Measurements from ENCODE around the gene ESYT2. TPM values are rescaled to one million over a fixed set of nuclear protein-coding genes. Genes with fewer than 3 reads are reported as not detected.
A peak's percentile ranks its signal among the peaks of the same experiment; 100 is the strongest.

Gene ESYT2
- total and polyA plus RNA-seq, 9 of the 15 experiments (the other 6 are each of a cell fraction or from before 2014, with no cell fraction given), result 5.8 to 86.9 (median 64.7) TPM

- peak; percentile 62; the same call in 1 of the 2 replicates for TF ChIP-seq REST (IDR thresholded peaks at IDR 0.05; ENCODE audit: borderline replicate concordance)
- TF ChIP-seq REST (CRISPR knock-in tag; IDR thresholded peaks at IDR 0.05; ENCODE audit: low read depth), result no peak
- TF ChIP-seq JUN (IDR thresholded peaks at IDR 0.05; ENCODE audit: borderline replicate concordance, low read depth, low read length), result no peak
- TF ChIP-seq JUN (CRISPR knock-in tag; IDR thresholded peaks at IDR 0.05; ENCODE audit: borderline replicate concordance), result no peak
- no peak for TF ChIP-seq SAFB (IDR thresholded peaks at IDR 0.05; ENCODE audit: borderline replicate concordance, low read depth, low read length)
- TF ChIP-seq ID3 (CRISPR knock-in tag; IDR thresholded peaks at IDR 0.05), result no peak
- TF ChIP-seq ID3 (tag; IDR thresholded peaks at IDR 0.05), result peak; percentile 81
- peak; percentile 98 for TF ChIP-seq DPF2 (IDR thresholded peaks at IDR 0.05)
- TF ChIP-seq MBD2 (IDR thresholded peaks at IDR 0.05; ENCODE audit: borderline replicate concordance, low read depth), result peak; percentile 61; the same call in 1 of the 2 replicates
- no peak for TF ChIP-seq RFX5 (IDR thresholded peaks at IDR 0.05; ENCODE audit: low read depth, low read length)
- peak; percentile 94 for TF ChIP-seq CC2D1A (IDR thresholded peaks at IDR 0.05)
- no peak for TF ChIP-seq RBM15 (IDR thresholded peaks at IDR 0.05; ENCODE audit: insufficient read depth, low read length)
- TF ChIP-seq TEAD2 (tag; IDR thresholded peaks at IDR 0.05), result no peak
- no peak for TF ChIP-seq ZNF197 (CRISPR knock-in tag; IDR thresholded peaks at IDR 0.05; ENCODE audit: low read depth)
- TF ChIP-seq ZNF175 (CRISPR knock-in tag; IDR thresholded peaks at IDR 0.05; ENCODE audit: low read depth), result 0 out of 2 replicates have a peak, but pooled peaks have one; percentile 26
- TF ChIP-seq, protein P1, sequence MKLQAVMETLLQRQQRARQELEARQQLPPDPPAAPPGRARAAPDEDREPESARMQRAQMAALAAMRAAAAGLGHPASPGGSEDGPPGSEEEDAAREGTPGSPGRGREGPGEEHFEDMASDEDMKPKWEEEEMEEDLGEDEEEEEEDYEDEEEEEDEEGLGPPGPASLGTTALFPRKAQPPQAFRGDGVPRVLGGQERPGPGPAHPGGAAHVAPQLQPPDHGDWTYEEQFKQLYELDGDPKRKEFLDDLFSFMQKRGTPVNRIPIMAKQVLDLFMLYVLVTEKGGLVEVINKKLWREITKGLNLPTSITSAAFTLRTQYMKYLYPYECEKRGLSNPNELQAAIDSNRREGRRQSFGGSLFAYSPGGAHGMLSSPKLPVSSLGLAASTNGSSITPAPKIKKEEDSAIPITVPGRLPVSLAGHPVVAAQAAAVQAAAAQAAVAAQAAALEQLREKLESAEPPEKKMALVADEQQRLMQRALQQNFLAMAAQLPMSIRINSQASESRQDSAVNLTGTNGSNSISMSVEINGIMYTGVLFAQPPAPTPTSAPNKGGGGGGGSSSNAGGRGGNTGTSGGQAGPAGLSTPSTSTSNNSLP (IDR thresholded peaks at IDR 0.05; ENCODE audit: borderline replicate concordance, low read depth, low read length), result peak; percentile 73; the same call in 1 of the 2 replicates
- peak; percentile 51; the same call in 1 of the 2 replicates for TF ChIP-seq ETV5 (CRISPR knock-in tag; IDR thresholded peaks at IDR 0.05; ENCODE audit: low read depth)
These were observed 5.8 kb upstream of the ESYT2 start (continued) for GRCh38 chr7:158834878-158835784.

Measured in K562 (cell line).